HCT116 (cell line): ENCODE measurements around the gene PPEF2. TPM values are rescaled to one million over a fixed set of nuclear protein-coding genes. Genes with fewer than 3 reads are reported as not detected.

Source experiments
- ATAC-seq: fragments of 200-7000 bp; cut with Tn5 transposase; 2 replicates; pipeline ENCODE4 v1.9.1; 2020; ENCODE audit warnings: mild to moderate bottlenecking, moderate library complexity
- BruUV-seq: library from RNA; stranded (reverse); fragments of 400-500 nt; replicated peaks from 2 replicates; lab custom pipeline; 2021; lab: Mats Ljungman, UMichigan
- CTCF ChIA-PET: fragments of 300-600 bp; sonication (Branson Sonifier 250); formaldehyde crosslinking; loops from one replicate; lab custom pipeline; 2021; ENCODE audit warnings: antibody characterized with exemption; lab: Charles Lee
- POLR2A ChIA-PET: fragments of 300-600, 350-600 bp; sonication (Branson Sonifier 250); formaldehyde crosslinking; loops from one replicate; lab custom pipeline; 2021; ENCODE audit warnings: antibody characterized with exemption; lab: Charles Lee
- RAD21 ChIA-PET, 2 experiments: fragments of 300-600 bp; sonication (Branson Sonifier 250); formaldehyde crosslinking; loops; one replicate each; lab custom pipeline; 2023; ENCODE audit warnings: low total read pairs in 2 of 2; ENCODE audit not compliant: uncharacterized antibody in 2 of 2, unreplicated experiment in 2 of 2, low non-redundant PET in 1 of 2; lab: Charles Lee
- DNase-seq: peaks from one replicate; pipeline ENCODE4 v3.0.0-alpha.2; 2010; ENCODE audit warnings: low read depth, low spot score
- H2AFZ ChIP-seq: fragments of 200-600 bp; shearing (Covaris generic), sonication (generic); 2 replicates; pipeline ENCODE4 v1.6.1; 2017; ENCODE audit warnings: low read depth, mixed run types, mixed read lengths, antibody characterized with exemption, low read length; ENCODE audit not compliant: poor library complexity, severe bottlenecking
- H3K27ac ChIP-seq: 2 replicates; pipeline ENCODE4 v1.5.1; 2012; ENCODE audit warnings: low read depth, low read length
- H3K27me3 ChIP-seq: fragments of 200-600 bp; sonication (generic); 2 replicates; pipeline ENCODE4 v1.6.1; 2016; ENCODE audit warnings: mixed run types, low read length, mixed read lengths; ENCODE audit not compliant: insufficient read depth
- H3K36me3 ChIP-seq, 2 experiments: fragments of 200-500 bp in 1 of 2; fragments of 200-600 bp in 1 of 2; sonication (Bioruptor generic) in 1 of 2; sonication (generic) in 1 of 2; 2 replicates each; pipeline versions ENCODE4 v1.5.1 to v1.6.1; 2014 to 2016; ENCODE audit warnings: low read length in 2 of 2, inconsistent platforms in 1 of 2, mixed read lengths in 1 of 2, mixed run types in 1 of 2; ENCODE audit not compliant: insufficient read depth in 2 of 2, control insufficient read depth in 1 of 2
- H3K4me1 ChIP-seq, 2 experiments: fragments of 200-600 bp in 1 of 2; sonication (generic) in 1 of 2; 2 replicates each; pipeline versions ENCODE4 v1.5.1 to v1.6.1; 2012 to 2017; ENCODE audit warnings: low read length in 2 of 2, inconsistent platforms in 1 of 2, mild to moderate bottlenecking in 1 of 2, mixed read lengths in 1 of 2, mixed run types in 1 of 2, moderate library complexity in 1 of 2; ENCODE audit not compliant: insufficient read depth in 2 of 2, control insufficient read depth in 1 of 2
- H3K4me2 ChIP-seq: fragments of 200-600 bp; sonication (generic); 2 replicates; pipeline ENCODE4 v1.6.1; 2017; ENCODE audit warnings: mixed run types, low read length, mixed read lengths
- H3K4me3 ChIP-seq, 2 experiments: fragments of 200-600 bp in 1 of 2; sonication (generic) in 1 of 2; replicated peaks in 1 of 2; 2 replicates each; pipeline ENCODE4 v1.5.1; 2011 to 2016; ENCODE audit warnings: low read length in 2 of 2, control low read depth in 1 of 2, low read depth in 1 of 2, mild to moderate bottlenecking in 1 of 2, mixed read lengths in 1 of 2, mixed run types in 1 of 2
- H3K79me2 ChIP-seq: fragments of 200-600 bp; sonication (generic); 2 replicates; pipeline ENCODE4 v1.6.1; 2017; ENCODE audit warnings: mild to moderate bottlenecking, mixed run types, low read length, moderate library complexity, mixed read lengths; ENCODE audit not compliant: insufficient read depth
- H3K9ac ChIP-seq: fragments of 200-600 bp; sonication (generic); 2 replicates; pipeline ENCODE4 v1.6.1; 2016; ENCODE audit warnings: low read length, mixed read lengths
- H3K9me2 ChIP-seq: fragments of 200-600 bp; sonication (generic), shearing (Covaris generic); 2 replicates; pipeline ENCODE4 v1.6.1; 2017; ENCODE audit warnings: mixed run types, mild to moderate bottlenecking, moderate library complexity; ENCODE audit not compliant: insufficient read depth
- H3K9me3 ChIP-seq, 2 experiments: fragments of 200-500 bp in 1 of 2; fragments of 200-600 bp in 1 of 2; sonication (Bioruptor generic) in 1 of 2; sonication (generic) in 1 of 2; 2 replicates each; pipeline ENCODE4 v1.6.1; 2014 to 2017; ENCODE audit warnings: low read length in 2 of 2, mixed read lengths in 2 of 2, inconsistent platforms in 1 of 2, low read depth in 1 of 2, mild to moderate bottlenecking in 1 of 2, mixed run types in 1 of 2, moderate library complexity in 1 of 2; ENCODE audit not compliant: control insufficient read depth in 1 of 2, insufficient read depth in 1 of 2
- H4K20me1 ChIP-seq: fragments of 200-600 bp; sonication (generic), shearing (Covaris generic); 2 replicates; pipeline ENCODE4 v1.6.1; 2017; ENCODE audit warnings: mixed run types, mild to moderate bottlenecking, moderate library complexity; ENCODE audit not compliant: insufficient read depth
- ELF1 ChIP-seq: IDR thresholded peaks from 2 replicates; pipeline ENCODE4 v1.6.1; 2012; ENCODE audit warnings: low read depth, borderline replicate concordance
- EZH2 ChIP-seq: fragments of 200-600 bp; sonication (generic); IDR thresholded peaks from 2 replicates; pipeline ENCODE4 v1.6.1; 2017; ENCODE audit warnings: antibody characterized with exemption, mixed run types
- FOSL1 ChIP-seq: IDR thresholded peaks from 2 replicates; pipeline ENCODE4 v1.6.1; 2012; ENCODE audit warnings: low read depth
- JUND ChIP-seq: IDR thresholded peaks from 2 replicates; pipeline ENCODE4 v1.6.1; 2012
- POLR2AphosphoS5 ChIP-seq: IDR thresholded peaks from 2 replicates; pipeline ENCODE4 v1.6.1; 2011; ENCODE audit warnings: mild to moderate bottlenecking, low read depth, low read length, moderate library complexity
- RAD21 ChIP-seq: IDR thresholded peaks from 2 replicates; pipeline ENCODE4 v1.6.1; 2012; ENCODE audit warnings: low read depth, mild to moderate bottlenecking
- SP1 ChIP-seq: IDR thresholded peaks from 2 replicates; pipeline ENCODE4 v1.6.1; 2012; ENCODE audit warnings: low read depth
- SRF ChIP-seq: IDR thresholded peaks from 2 replicates; pipeline ENCODE4 v1.6.1; 2012; ENCODE audit warnings: low read depth
- TCF7L2 ChIP-seq: IDR thresholded peaks from 2 replicates; pipeline ENCODE4 v1.7.0; 2011; ENCODE audit warnings: borderline replicate concordance, inconsistent platforms; ENCODE audit not compliant: insufficient read depth, insufficient read length; ENCODE audit errors: extremely low read depth
- YY1 ChIP-seq: IDR thresholded peaks from 2 replicates; pipeline ENCODE4 v1.6.1; 2011; ENCODE audit warnings: low read length, low read depth, moderate library complexity, mild to moderate bottlenecking; ENCODE audit not compliant: insufficient replicate concordance; ENCODE audit errors: extremely low read depth
- ZNF274 ChIP-seq: fragments of 200-500 bp; sonication (Bioruptor generic); IDR thresholded peaks from 2 replicates; pipeline ENCODE4 v1.6.1; 2014; ENCODE audit warnings: mild to moderate bottlenecking, low read depth, low read length, inconsistent platforms
- intact Hi-C: fragments of 100-400 bp; cut with micrococcal nuclease; formaldehyde crosslinking; loops from 2 replicates; pipeline ENCODE4 v1.10.0; 2022
- total RNA-seq: library from RNA; stranded (reverse); gene quantifications from one replicate; pipeline ENCODE4 v1.2.1, GENCODE V29; 2021; ENCODE audit not compliant: unreplicated experiment
- TF ChIP-seq, protein P1 (sequence below): IDR thresholded peaks from 2 replicates; pipeline ENCODE4 v1.6.1; 2012; ENCODE audit warnings: low read depth
- TF ChIP-seq, protein P2 (sequence below): IDR thresholded peaks from 2 replicates; pipeline ENCODE4 v1.6.1; 2012

Gene PPEF2
- total RNA-seq, 1 experiment from 2014 or later: not detected

DNA sequence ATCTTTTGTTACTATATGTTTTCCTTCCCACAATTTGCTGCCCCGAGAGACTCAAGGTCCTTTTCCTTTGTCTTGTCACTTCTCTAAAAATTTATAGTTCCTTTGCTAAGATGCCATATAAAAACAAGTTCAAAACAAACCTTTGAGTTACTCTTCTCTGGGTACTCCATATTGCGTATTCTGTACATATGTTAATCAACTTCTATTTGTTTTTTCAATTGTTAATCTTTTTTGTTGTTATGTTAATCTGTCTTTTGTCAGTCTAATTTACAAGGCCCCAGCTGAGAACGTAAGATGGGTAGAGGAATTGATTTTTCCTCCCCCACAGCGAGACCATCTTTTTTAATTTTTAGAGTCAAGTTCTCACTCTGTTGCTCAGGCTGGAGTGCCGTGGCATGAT lies 7.2 kb upstream of the PPEF2 start:
- Histone ChIP-seq H2AFZ (no peak overlapping the region), H3K27me3 (no peaks in the 10 kb centered on the region), H3K4me2 (no peak overlapping the region), H3K9me2 (no peaks in the 10 kb centered on the region), H3K36me3 (no peaks in the 10 kb centered on the region), H3K79me2 (no peaks in the 10 kb centered on the region), H3K27ac (no peak overlapping the region), H3K9ac (no peak overlapping the region), H3K4me3 (no peak overlapping the region), H3K4me1 (no peaks in the 10 kb centered on the region), H3K9me3 (peaks cover 0 to 7% of the 10 kb centered on the region in 2 experiments; a peak in 1 of 4 replicates), H4K20me1 (no peaks in the 10 kb centered on the region)
- TF ChIP-seq, protein P1, sequence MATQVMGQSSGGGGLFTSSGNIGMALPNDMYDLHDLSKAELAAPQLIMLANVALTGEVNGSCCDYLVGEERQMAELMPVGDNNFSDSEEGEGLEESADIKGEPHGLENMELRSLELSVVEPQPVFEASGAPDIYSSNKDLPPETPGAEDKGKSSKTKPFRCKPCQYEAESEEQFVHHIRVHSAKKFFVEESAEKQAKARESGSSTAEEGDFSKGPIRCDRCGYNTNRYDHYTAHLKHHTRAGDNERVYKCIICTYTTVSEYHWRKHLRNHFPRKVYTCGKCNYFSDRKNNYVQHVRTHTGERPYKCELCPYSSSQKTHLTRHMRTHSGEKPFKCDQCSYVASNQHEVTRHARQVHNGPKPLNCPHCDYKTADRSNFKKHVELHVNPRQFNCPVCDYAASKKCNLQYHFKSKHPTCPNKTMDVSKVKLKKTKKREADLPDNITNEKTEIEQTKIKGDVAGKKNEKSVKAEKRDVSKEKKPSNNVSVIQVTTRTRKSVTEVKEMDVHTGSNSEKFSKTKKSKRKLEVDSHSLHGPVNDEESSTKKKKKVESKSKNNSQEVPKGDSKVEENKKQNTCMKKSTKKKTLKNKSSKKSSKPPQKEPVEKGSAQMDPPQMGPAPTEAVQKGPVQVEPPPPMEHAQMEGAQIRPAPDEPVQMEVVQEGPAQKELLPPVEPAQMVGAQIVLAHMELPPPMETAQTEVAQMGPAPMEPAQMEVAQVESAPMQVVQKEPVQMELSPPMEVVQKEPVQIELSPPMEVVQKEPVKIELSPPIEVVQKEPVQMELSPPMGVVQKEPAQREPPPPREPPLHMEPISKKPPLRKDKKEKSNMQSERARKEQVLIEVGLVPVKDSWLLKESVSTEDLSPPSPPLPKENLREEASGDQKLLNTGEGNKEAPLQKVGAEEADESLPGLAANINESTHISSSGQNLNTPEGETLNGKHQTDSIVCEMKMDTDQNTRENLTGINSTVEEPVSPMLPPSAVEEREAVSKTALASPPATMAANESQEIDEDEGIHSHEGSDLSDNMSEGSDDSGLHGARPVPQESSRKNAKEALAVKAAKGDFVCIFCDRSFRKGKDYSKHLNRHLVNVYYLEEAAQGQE: no peak
- no peak for TF ChIP-seq ZNF274
- TF ChIP-seq, protein P2, sequence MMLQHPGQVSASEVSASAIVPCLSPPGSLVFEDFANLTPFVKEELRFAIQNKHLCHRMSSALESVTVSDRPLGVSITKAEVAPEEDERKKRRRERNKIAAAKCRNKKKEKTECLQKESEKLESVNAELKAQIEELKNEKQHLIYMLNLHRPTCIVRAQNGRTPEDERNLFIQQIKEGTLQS: no peak
- no peak for TF ChIP-seq RAD21
- TF ChIP-seq EZH2: no peak
- no TSS peak for BruUV-seq
- ATAC-seq: no peak
- ChIA-PET RAD21 (no interaction called here), CTCF (interaction anchor here (3.5 kb wide), 1 partner anchor 14 kb away, joined by 14 read pairs; no protein-coding TSS in a partner anchor), POLR2A (no interaction called here)
- intact Hi-C loops: no loop called here
- no peak for DNase-seq

DNA sequence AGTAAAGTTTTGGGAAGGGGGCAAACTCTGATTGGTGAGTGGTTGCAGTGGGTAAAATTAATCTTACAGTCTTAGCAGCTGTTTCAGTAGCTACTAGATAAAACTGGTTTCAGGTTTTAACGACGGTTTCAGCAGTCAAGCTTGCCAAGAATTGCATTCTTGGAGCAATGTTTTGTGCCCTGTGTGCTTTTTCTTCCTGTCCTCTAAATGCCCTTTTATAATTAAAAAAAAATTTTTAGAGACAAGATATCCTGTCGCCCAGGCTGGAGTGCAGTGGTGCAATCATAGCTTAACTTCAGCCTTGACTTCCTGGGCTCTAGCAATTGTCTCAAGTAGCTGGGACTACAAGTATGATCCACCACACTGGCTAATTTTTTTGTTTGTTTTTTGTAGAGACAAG lies 6.3 kb upstream of the PPEF2 start:
- H3K27me3 ChIP-seq: no peaks in the 10 kb centered on the region
- no peaks in the 10 kb centered on the region for H3K4me1 ChIP-seq
- no peaks in the 10 kb centered on the region for H4K20me1 ChIP-seq
- TF ChIP-seq POLR2AphosphoS5 (no peak), SRF (no peak), SP1 (no peak), JUND (no peak), FOSL1 (no peak), ELF1 (no peak), YY1 (no peak), TCF7L2 (no peak)
- TF ChIP-seq, protein P2: no peak
- H3K36me3 ChIP-seq: no peaks in the 10 kb centered on the region
- H3K79me2 ChIP-seq: no peaks in the 10 kb centered on the region
- intact Hi-C loops: no loop called here
- peaks cover 0 to 7% of the 10 kb centered on the region in 2 experiments; a peak in 1 of 4 replicates for H3K9me3 ChIP-seq
- no peak overlapping the region for H3K4me2 ChIP-seq
- H3K4me3 ChIP-seq: no peak overlapping the region
- no TSS peak for BruUV-seq
- ChIA-PET POLR2A (no interaction called here), CTCF (interaction anchor here (1.5 to 3.5 kb wide), 2 partner anchors 7 to 13 kb away, joined by 3 to 14 read pairs; no protein-coding TSS in a partner anchor), RAD21 (no interaction called here)
- no peak for DNase-seq
- H2AFZ ChIP-seq: no peak overlapping the region
- no peak for ATAC-seq
- no peak overlapping the region for H3K9ac ChIP-seq
- no peak overlapping the region for H3K27ac ChIP-seq
- no peaks in the 10 kb centered on the region for H3K9me2 ChIP-seq
